Breast epithelium (tissue), 4 donors: ENCODE results near the gene ADD3. TPM values are rescaled to one million over a fixed set of nuclear protein-coding genes. Genes with fewer than 3 reads are reported as not detected.
A peak's percentile ranks its signal among the peaks of the same experiment; 100 is the strongest.
"Not testable (repeated sequence)": the region's sequence is repeated elsewhere in the genome, so short reads cannot be mapped to it uniquely, and the experiment has no call there.

ENCODE experiments used
- DNase-seq, 2 donors: peaks; one replicate each; pipeline ENCODE4 v3.0.0-alpha.2; 2019; ENCODE audit warnings: low spot score in 2 of 2
- H3K27ac ChIP-seq, 2 donors: fragments of 200-600 bp; sonication (generic) in 1 of 2; one replicate each; pipeline ENCODE4 v1.5.1; 2016 to 2019; ENCODE audit warnings: mild to moderate bottlenecking in 1 of 2
- H3K27me3 ChIP-seq, 2 donors: fragments of 200-600 bp; sonication (generic) in 1 of 2; one replicate each; pipeline versions ENCODE4 v1.5.1 to v1.6.0; 2017 to 2019; ENCODE audit warnings: control low read depth in 1 of 2, mild to moderate bottlenecking in 1 of 2
- H3K36me3 ChIP-seq: fragments of 200-600 bp; one replicate; pipeline ENCODE4 v1.5.1; 2019
- H3K4me1 ChIP-seq, 2 donors: fragments of 200-600 bp; sonication (generic); one replicate each; pipeline ENCODE4 v1.5.1; 2016 to 2019; ENCODE audit warnings: control low read depth in 1 of 2
- H3K4me3 ChIP-seq, 3 donors: fragments of 200-600 bp; sonication (generic); 1 replicate in 2 of 3; 2 replicates in 1 of 3; pipeline ENCODE4 v1.5.1; 2016 to 2019; ENCODE audit warnings: mild to moderate bottlenecking in 3 of 3, moderate library complexity in 2 of 3
- H3K9me3 ChIP-seq, 2 donors: fragments of 200-600 bp; sonication (generic) in 1 of 2; one replicate each; pipeline ENCODE4 v1.5.1; 2016 to 2019; ENCODE audit warnings: control low read depth in 1 of 2
- CTCF ChIP-seq, 3 donors: fragments of 450-650 bp; IDR thresholded peaks; one replicate each; pipeline ENCODE4 v1.5.1; 2016 to 2017; ENCODE audit warnings: antibody characterized with exemption in 3 of 3, mild to moderate bottlenecking in 3 of 3, moderate library complexity in 3 of 3
- POLR2A ChIP-seq: fragments of 450-650 bp; IDR thresholded peaks from one replicate; pipeline ENCODE4 v1.6.1; 2016; ENCODE audit warnings: antibody characterized with exemption, mild to moderate bottlenecking, moderate library complexity
- POLR2AphosphoS5 ChIP-seq, 3 donors: sonication (generic); formaldehyde crosslinking; IDR thresholded peaks; one replicate each; pipeline ENCODE4 v1.6.1; 2017; ENCODE audit warnings: antibody characterized with exemption in 3 of 3
- intact Hi-C: fragments of 100-400 bp; cut with DNase I; formaldehyde crosslinking; loops from one replicate; pipeline ENCODE4 v1.15.1; 2023; ENCODE audit warnings: low total_unique reads
- total RNA-seq, 3 donors: library from RNA; depleted of rRNA; stranded (reverse); fragments of >200 nt; gene quantifications; one replicate each; pipeline ENCODE4 v1.1.0, GENCODE V29; 2016

ADD3 gene
- total RNA-seq, 3 donors from 2014 or later: 208 to 458 (median 347) TPM

DNA sequence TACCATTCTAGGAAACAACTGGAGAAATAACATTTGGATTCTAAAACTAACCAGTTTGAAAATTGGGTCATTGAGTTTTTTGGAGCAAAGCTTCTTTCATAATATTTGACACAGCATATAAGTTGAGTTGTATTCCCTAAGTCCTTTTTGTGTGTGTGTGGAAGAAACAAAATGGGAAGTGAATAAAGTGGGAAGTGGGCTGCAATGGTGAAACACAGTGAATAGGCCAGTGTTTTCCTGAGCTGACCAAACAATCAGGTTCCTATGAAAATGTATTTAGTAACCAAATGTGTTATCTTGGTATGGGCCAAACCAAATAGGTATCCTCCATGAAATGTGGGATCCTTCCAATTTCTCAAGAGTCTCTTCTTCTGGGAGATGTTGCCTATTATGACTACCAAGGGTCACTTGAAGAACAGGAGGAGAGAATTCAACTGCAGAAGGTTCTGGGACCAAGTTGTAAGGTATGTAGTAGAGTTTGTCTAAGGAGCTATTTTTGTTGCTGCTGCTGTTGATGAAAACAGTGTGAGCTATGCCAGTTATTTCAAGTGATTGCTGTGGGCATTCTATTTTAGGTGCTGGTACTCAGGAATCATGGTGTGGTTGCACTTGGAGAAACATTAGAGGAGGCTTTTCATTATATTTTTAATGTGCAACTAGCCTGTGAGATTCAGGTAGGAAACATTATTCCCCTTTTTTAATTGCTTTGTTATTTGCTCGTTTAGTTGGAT, 111.3 kb downstream of the ADD3 start:
- intact Hi-C loops: no loop called here

DNA sequence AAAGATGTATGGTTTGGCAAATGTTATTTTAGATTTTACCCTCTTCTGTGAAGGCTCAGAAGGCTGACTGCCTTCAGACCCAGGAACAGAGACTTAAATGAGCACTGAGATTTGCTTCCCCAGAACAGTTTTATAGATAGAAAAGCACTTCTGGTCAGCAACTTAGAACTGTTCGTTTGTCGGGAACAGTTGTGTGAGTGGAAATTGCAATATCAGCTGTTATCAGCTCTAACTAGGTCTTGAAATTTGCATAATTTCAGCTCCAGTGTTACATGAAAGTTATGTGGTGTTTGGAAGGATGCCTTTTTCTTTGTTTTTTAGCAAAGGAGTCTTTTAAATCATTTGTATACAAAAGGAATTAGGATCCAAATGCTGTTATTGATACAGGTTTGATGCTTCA, 115.8 kb downstream of the ADD3 start:
- H3K36me3 ChIP-seq: peaks cover 2% of the 10 kb centered on the region
- H3K4me1 ChIP-seq: no peaks in the 10 kb centered on the region
- no peaks in the 10 kb centered on the region for H3K27me3 ChIP-seq
- H3K9me3 ChIP-seq: no peaks in the 10 kb centered on the region
- TF ChIP-seq CTCF (IDR thresholded peaks at IDR 0.05): no peak
- intact Hi-C loops: no loop called here
- DNase-seq: no peak
- no peak overlapping the region for H3K4me3 ChIP-seq
- H3K27ac ChIP-seq: no peak overlapping the region

More for the DNA sequence above, 111.3 kb downstream of the ADD3 start:
- no peak for DNase-seq
- H3K36me3 ChIP-seq: peaks cover 5% of the 10 kb centered on the region
- H3K27me3 ChIP-seq: no peaks in the 10 kb centered on the region
- H3K27ac ChIP-seq: no peak overlapping the region
- no peaks in the 10 kb centered on the region for H3K4me1 ChIP-seq
- H3K4me3 ChIP-seq: no peak overlapping the region
- TF ChIP-seq CTCF (IDR thresholded peaks at IDR 0.05): no peak
- no peak for TF ChIP-seq POLR2A
- TF ChIP-seq POLR2AphosphoS5 (IDR thresholded peaks at IDR 0.05): no peak
- no peaks in the 10 kb centered on the region for H3K9me3 ChIP-seq

DNA sequence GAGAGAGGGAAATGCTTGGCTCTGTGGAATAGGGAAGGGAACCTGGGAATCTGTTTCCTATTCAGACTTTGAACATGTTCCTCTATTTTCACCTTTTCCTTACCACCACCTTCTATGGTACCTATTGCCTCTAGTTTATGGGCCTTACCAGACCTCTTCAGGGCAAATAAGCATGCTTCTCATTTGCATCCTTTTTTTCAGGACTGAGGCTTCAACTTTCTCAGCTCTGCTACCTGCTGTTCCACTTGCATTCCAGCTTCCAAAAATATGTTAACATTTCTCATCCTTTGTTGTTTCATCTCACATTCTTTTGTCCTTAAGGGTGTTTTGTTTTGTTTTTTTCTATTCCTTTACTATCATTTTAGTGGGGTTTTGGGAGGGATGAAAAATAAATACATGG, 121.7 kb downstream of the ADD3 start:
- H3K36me3 ChIP-seq: no peaks in the 10 kb centered on the region
- no peak for TF ChIP-seq POLR2A
- no peak for TF ChIP-seq CTCF (IDR thresholded peaks at IDR 0.05)
- TF ChIP-seq POLR2AphosphoS5 (IDR thresholded peaks at IDR 0.05): no peak
- intact Hi-C loops: no loop called here
- no peak overlapping the region for H3K4me3 ChIP-seq
- no peaks in the 10 kb centered on the region for H3K9me3 ChIP-seq
- no peaks in the 10 kb centered on the region for H3K27me3 ChIP-seq
- no peaks in the 10 kb centered on the region for H3K4me1 ChIP-seq
- no peak overlapping the region for H3K27ac ChIP-seq
- no peak for DNase-seq

- intact Hi-C loops: no loop called here
Measured at GRCh38 chr10:110134917-110135316, 127.1 kb downstream of the ADD3 start.

GRCh38 chr10:110135836-110136235, 128.1 kb downstream of the ADD3 start:
- intact Hi-C loops, H3K4me1 ChIP-seq, H3K36me3 ChIP-seq, DNase-seq, H3K27ac ChIP-seq, H3K4me3 ChIP-seq, H3K9me3 ChIP-seq, H3K27me3 ChIP-seq: not testable (repeated sequence)

More at GRCh38 chr10:110134917-110135316, 127.1 kb downstream of the ADD3 start:
- Histone ChIP-seq H3K27ac (no peak overlapping the region), H3K9me3 (no peaks in the 10 kb centered on the region), H3K27me3 (no peaks in the 10 kb centered on the region), H3K4me1 (no peaks in the 10 kb centered on the region), H3K4me3 (no peak overlapping the region), H3K36me3 (no peaks in the 10 kb centered on the region)
- no peak for TF ChIP-seq POLR2A
- TF ChIP-seq POLR2AphosphoS5 (IDR thresholded peaks at IDR 0.05): no peak
- no peak for TF ChIP-seq CTCF (IDR thresholded peaks at IDR 0.05)
- no peak for DNase-seq

GRCh38 chr10:110137142-110137545, 129.4 kb downstream of the ADD3 start:
- Histone ChIP-seq H3K4me3 (no peak overlapping the region), H3K27me3 (no peaks in the 10 kb centered on the region), H3K9me3 (no peaks in the 10 kb centered on the region), H3K27ac (peak overlapping the region; percentile 72 to 76), H3K4me1 (peaks cover 0 to 3% of the 10 kb centered on the region in 2 donors), H3K36me3 (no peaks in the 10 kb centered on the region)
- DNase-seq: no peak
- intact Hi-C loops: no loop called here
- TF ChIP-seq POLR2A (no peak), POLR2AphosphoS5 (IDR thresholded peaks at IDR 0.05) (peak in 1 of 3 donors; percentile 31), CTCF (IDR thresholded peaks at IDR 0.05) (peak; percentile 96 to 98 (median 97))
